HepG2 (cell line): Measurements from ENCODE around the gene CREB3. TPM values are rescaled to one million over a fixed set of nuclear protein-coding genes. Genes with fewer than 3 reads are reported as not detected.

ENCODE experiments used
- CBX1 ChIP-seq: IDR thresholded peaks from one replicate; pipeline ENCODE4 v1.6.1; 2016; ENCODE audit warnings: antibody characterized with exemption, low read depth
- CCAR2 ChIP-seq: fragments of 200-400 bp; formaldehyde crosslinking; optimal IDR thresholded peaks from 2 replicates; pipeline ENCODE3; 2018; ENCODE audit warnings: low read depth, mild to moderate bottlenecking, low read length, moderate library complexity
- ERF ChIP-seq: IDR thresholded peaks from 2 replicates; pipeline ENCODE4 v1.6.1; 2018; ENCODE audit warnings: missing biosample characterization, missing genetic modification reagents
- GATA4 ChIP-seq: sonication (generic); IDR thresholded peaks from 2 replicates; pipeline ENCODE4 v1.6.1; 2016; ENCODE audit warnings: antibody characterized with exemption, low read depth, borderline replicate concordance
- HDAC2 ChIP-seq: sonication (generic); formaldehyde crosslinking; IDR thresholded peaks from 2 replicates; pipeline ENCODE4 v1.4.0; 2020; ENCODE audit warnings: missing genetic modification reagents
- MBNL3 ChIP-seq: fragments of 250-450 bp; sonication (Bioruptor Pico); conservative IDR thresholded peaks from 2 replicates; pipeline ENCODE4 v1.8.0; 2022; ENCODE audit warnings: mild to moderate bottlenecking, inconsistent platforms
- MEIS1 ChIP-seq: sonication (generic); formaldehyde crosslinking; IDR thresholded peaks from 2 replicates; pipeline ENCODE4 v1.9.0; 2021; ENCODE audit warnings: mild to moderate bottlenecking, missing genetic modification reagents, moderate library complexity, borderline replicate concordance
- MYNN ChIP-seq: sonication (generic); formaldehyde crosslinking; IDR thresholded peaks from 2 replicates; pipeline ENCODE4 v1.4.0; 2020; ENCODE audit warnings: mild to moderate bottlenecking, low read depth, missing genetic modification reagents
- NPAS2 ChIP-seq: sonication (generic); formaldehyde crosslinking; IDR thresholded peaks from 2 replicates; pipeline ENCODE4 v1.8.0; 2022; ENCODE audit warnings: mild to moderate bottlenecking, missing genetic modification reagents, borderline replicate concordance
- PHF5A ChIP-seq: IDR thresholded peaks from one replicate; pipeline ENCODE4 v1.6.1; 2018; ENCODE audit warnings: low read depth, missing genetic modification reagents; ENCODE audit not compliant: unreplicated experiment
- RARA ChIP-seq: IDR thresholded peaks from 2 replicates; pipeline ENCODE4 v1.6.1; 2016; ENCODE audit warnings: missing genetic modification reagents, missing compliant biosample characterization
- RXRB ChIP-seq: IDR thresholded peaks from 2 replicates; pipeline ENCODE4 v1.6.1; 2016; ENCODE audit warnings: borderline replicate concordance, missing genetic modification reagents, missing compliant biosample characterization
- TBX3 ChIP-seq: fragments of 450-650 bp; IDR thresholded peaks from 2 replicates; pipeline ENCODE4 v1.6.1; 2017; ENCODE audit warnings: antibody characterized with exemption, mild to moderate bottlenecking, inconsistent platforms, borderline replicate concordance
- TFAP4 ChIP-seq: sonication (generic); IDR thresholded peaks from 2 replicates; pipeline ENCODE4 v1.6.1; 2016; ENCODE audit warnings: low read depth, borderline replicate concordance
- U2AF1 ChIP-seq: fragments of 200-400 bp; formaldehyde crosslinking; optimal IDR thresholded peaks from 2 replicates; pipeline ENCODE3; 2017; ENCODE audit warnings: mild to moderate bottlenecking, low read depth, low read length
- WIZ ChIP-seq: sonication (generic); formaldehyde crosslinking; IDR thresholded peaks from 2 replicates; pipeline ENCODE4 v1.5.1; 2020; ENCODE audit warnings: mild to moderate bottlenecking, missing genetic modification reagents
- XBP1 ChIP-seq: sonication (generic); formaldehyde crosslinking; IDR thresholded peaks from 2 replicates; pipeline ENCODE4 v1.5.0; 2020; ENCODE audit warnings: missing genetic modification reagents
- ZBTB14 ChIP-seq: sonication (generic); formaldehyde crosslinking; IDR thresholded peaks from 2 replicates; pipeline ENCODE4 v1.4.0; 2020; ENCODE audit warnings: missing genetic modification reagents
- ZBTB25 ChIP-seq: IDR thresholded peaks from 2 replicates; pipeline ENCODE4 v1.6.1; 2018; ENCODE audit warnings: missing genetic modification reagents
- ZBTB39 ChIP-seq: sonication (generic); formaldehyde crosslinking; IDR thresholded peaks from 2 replicates; pipeline ENCODE4 v1.5.0; 2020; ENCODE audit warnings: missing genetic modification reagents
- ZNF136 ChIP-seq: sonication (generic); formaldehyde crosslinking; IDR thresholded peaks from 2 replicates; pipeline ENCODE4 v1.8.1; 2022; ENCODE audit warnings: low read depth, mild to moderate bottlenecking, moderate library complexity, missing genetic modification reagents
- ZNF383 ChIP-seq: sonication (generic); formaldehyde crosslinking; IDR thresholded peaks from 2 replicates; pipeline ENCODE4 v1.4.0; 2020; ENCODE audit warnings: missing genetic modification reagents, mild to moderate bottlenecking, borderline replicate concordance
- ZNF446 ChIP-seq: sonication (generic); formaldehyde crosslinking; IDR thresholded peaks from 2 replicates; pipeline ENCODE4 v1.5.0; 2020; ENCODE audit warnings: mild to moderate bottlenecking, missing genetic modification reagents
- ZNF510 ChIP-seq: sonication (generic); formaldehyde crosslinking; IDR thresholded peaks from 2 replicates; pipeline ENCODE4 v1.4.0; 2020; ENCODE audit warnings: low read depth, mild to moderate bottlenecking, missing genetic modification reagents
- ZNF776 ChIP-seq: sonication (generic); formaldehyde crosslinking; IDR thresholded peaks from 2 replicates; pipeline ENCODE4 v1.4.0; 2020; ENCODE audit warnings: mild to moderate bottlenecking, missing genetic modification reagents
- polyA plus RNA-seq, 8 experiments: library from polyadenylated mRNA; depleted of rRNA in 3 of 8; stranded (reverse) in 7 of 8; unstranded in 1 of 8; fragments of >200 nt; fragmentation: Illumina TruSeq in 4 of 8; extraction: Trizol in 4 of 8; gene quantifications; 2 replicates each; pipeline versions ENCODE4 v1.2.1 to v1.2.3, GENCODE V29; 2011 to 2016; ENCODE audit warnings: low read depth in 4 of 8, missing spikeins in 1 of 8, mixed read lengths in 1 of 8; ENCODE audit not compliant: insufficient read depth in 1 of 8
- total RNA-seq, 5 experiments: library from RNA; depleted of rRNA; stranded (reverse); fragments of >200 nt; fragmentation: Illumina TruSeq; extraction: Trizol; gene quantifications; 2 replicates each; pipeline ENCODE4 v1.2.3, GENCODE V29; 2016; ENCODE audit warnings: low read depth in 1 of 5

The CREB3 gene
- total and polyA plus RNA-seq, 2 of the 13 experiments (the other 11 are each of a cell fraction or from before 2014, with no cell fraction given), result 11.1 to 34.2 TPM

GRCh38 chr9:35756275-35757225 is 24.1 kb downstream of the CREB3 start (continued):
- TF ChIP-seq TBX3 (no peak; the same call in 1 of the 2 replicates), GATA4 (no peak), ZBTB25 (CRISPR knock-in tag) (peak; percentile 73), NPAS2 (no peak), ZBTB14 (CRISPR knock-in tag) (0 out of 2 replicates have a peak, but pooled peaks have one; percentile 34), ERF (CRISPR knock-in tag) (peak; percentile 67; the same call in 1 of the 2 replicates), RARA (CRISPR knock-in tag) (0 out of 2 replicates have a peak, but pooled peaks have one; percentile 32), HDAC2 (CRISPR knock-in tag) (peak; percentile 10; the same call in 1 of the 2 replicates), PHF5A (CRISPR knock-in tag) (no peak), ZNF136 (CRISPR knock-in tag) (peak; percentile 2; the same call in 1 of the 2 replicates), MYNN (CRISPR knock-in tag) (peak; percentile 26; the same call in 1 of the 2 replicates), WIZ (CRISPR knock-in tag) (0 out of 2 replicates have a peak, but pooled peaks have one; percentile 16), MBNL3 (no peak), ZNF383 (CRISPR knock-in tag) (no peak), ZNF446 (CRISPR knock-in tag) (no peak), CBX1 (no peak), TFAP4 (peak; percentile 34; the same call in 1 of the 2 replicates), ZNF510 (CRISPR knock-in tag) (no peak), ZNF776 (CRISPR knock-in tag) (no peak; the same call in 1 of the 2 replicates), U2AF1 (no peak), XBP1 (CRISPR knock-in tag) (no peak), CCAR2 (no peak), MEIS1 (CRISPR knock-in tag) (peak; percentile 80), RXRB (CRISPR knock-in tag) (no peak), ZBTB39 (CRISPR knock-in tag) (peak; percentile 73; the same call in 1 of the 2 replicates)
